GM23338 (cell line): ENCODE results near the gene DRC7. TPM values are rescaled to one million over a fixed set of nuclear protein-coding genes. Genes with fewer than 3 reads are reported as not detected.

Experiments
- ATAC-seq: fragments of 200-7000 bp; cut with Tn5 transposase; 3 replicates; pipeline ENCODE4 v1.9.1; 2020
- DNase-seq: peaks from one replicate; pipeline ENCODE4 v3.0.0-alpha.2; 2015; ENCODE audit warnings: low spot score
- H2AFZ ChIP-seq: fragments of 200-600 bp; sonication (generic); 2 replicates; pipeline ENCODE4 v1.8.0; 2016; ENCODE audit warnings: antibody characterized with exemption, mild to moderate bottlenecking, moderate library complexity
- H3F3A ChIP-seq: fragments of 200-600 bp; sonication (generic); replicated peaks from 2 replicates; pipeline ENCODE4 v1.8.0; 2017; ENCODE audit warnings: antibody characterized with exemption, mixed run types, low read depth
- H3K27ac ChIP-seq: fragments of 200-600 bp; sonication (generic); 2 replicates; pipeline ENCODE4 v1.6.1; 2016; ENCODE audit warnings: low read depth
- H3K27me3 ChIP-seq: fragments of 200-600 bp; sonication (generic); 2 replicates; pipeline ENCODE4 v1.8.0; 2016; ENCODE audit warnings: mild to moderate bottlenecking, mixed run types, moderate library complexity; ENCODE audit not compliant: insufficient read depth
- H3K36me3 ChIP-seq: fragments of 200-600 bp; sonication (generic); 2 replicates; pipeline ENCODE4 v1.8.0; 2016; ENCODE audit warnings: mild to moderate bottlenecking; ENCODE audit not compliant: insufficient read depth
- H3K4me1 ChIP-seq: fragments of 200-600 bp; sonication (generic); 2 replicates; pipeline ENCODE4 v1.8.0; 2016; ENCODE audit warnings: mild to moderate bottlenecking, moderate library complexity; ENCODE audit not compliant: insufficient read depth
- H3K4me2 ChIP-seq: fragments of 200-600 bp; sonication (generic); 2 replicates; pipeline ENCODE4 v1.7.1; 2017; ENCODE audit warnings: mixed run types
- H3K4me3 ChIP-seq: fragments of 200-600 bp; sonication (generic); 2 replicates; pipeline ENCODE4 v1.6.1; 2016; ENCODE audit warnings: mixed run types
- H3K79me2 ChIP-seq: fragments of 200-600 bp; sonication (generic); replicated peaks from 2 replicates; pipeline ENCODE4 v1.8.0; 2017; ENCODE audit warnings: mild to moderate bottlenecking; ENCODE audit not compliant: insufficient read depth
- H3K9me2 ChIP-seq: fragments of 200-600 bp; sonication (generic); 2 replicates; pipeline ENCODE4 v1.8.0; 2017; ENCODE audit not compliant: insufficient read depth
- H4K20me1 ChIP-seq: fragments of 200-600 bp; sonication (generic); replicated peaks from 2 replicates; pipeline ENCODE4 v1.8.0; 2017; ENCODE audit warnings: mild to moderate bottlenecking; ENCODE audit not compliant: insufficient read depth
- H3K27ac Mint-ChIP-seq: 2 replicates; pipeline ENCODE4 v1.8.0; 2020; ENCODE audit warnings: inconsistent platforms, mild to moderate bottlenecking, moderate library complexity, mixed read lengths
- H3K27me3 Mint-ChIP-seq: 3 replicates; pipeline ENCODE4 v1.8.0; 2022; ENCODE audit warnings: low read depth, mild to moderate bottlenecking, moderate library complexity, mixed read lengths, inconsistent platforms; ENCODE audit not compliant: insufficient read depth, poor library complexity
- H3K36me3 Mint-ChIP-seq: 3 replicates; pipeline ENCODE4 v1.8.0; 2021; ENCODE audit warnings: low read depth, mild to moderate bottlenecking, inconsistent platforms, moderate library complexity, mixed read lengths
- H3K4me1 Mint-ChIP-seq: 3 replicates; pipeline ENCODE4 v1.8.0; 2020; ENCODE audit warnings: mild to moderate bottlenecking, inconsistent platforms, mixed read lengths
- H3K4me3 Mint-ChIP-seq: 3 replicates; pipeline ENCODE4 v1.8.0; 2021; ENCODE audit warnings: moderate library complexity, mild to moderate bottlenecking, inconsistent platforms, mixed read lengths
- H3K9me3 Mint-ChIP-seq: 3 replicates; pipeline ENCODE4 v1.8.0; 2020; ENCODE audit warnings: moderate library complexity, mild to moderate bottlenecking, inconsistent platforms, mixed read lengths
- EZH2phosphoT487 ChIP-seq: fragments of 200-600 bp; sonication (generic); IDR thresholded peaks from one replicate; pipeline ENCODE4 v1.8.1; 2018; ENCODE audit warnings: antibody characterized with exemption; ENCODE audit not compliant: unreplicated experiment
- NANOG ChIP-seq: IDR thresholded peaks from 2 replicates; pipeline ENCODE4 v1.6.1; 2016; ENCODE audit warnings: antibody characterized with exemption, borderline replicate concordance
- POLR2AphosphoS5 ChIP-seq: IDR thresholded peaks from 2 replicates; pipeline ENCODE4 v1.6.1; 2016; ENCODE audit warnings: antibody characterized with exemption, low read depth
- ZNF331 ChIP-seq: fragments of 250-450 bp; sonication (Bioruptor Pico); IDR thresholded peaks from 2 replicates; pipeline ENCODE4 v1.5.0; 2020; ENCODE audit warnings: low read depth, mild to moderate bottlenecking, moderate library complexity
- polyA plus RNA-seq: library from polyadenylated mRNA; unstranded; fragments of >200 nt; fragmentation: Nextera tagmentation; extraction: Ambion mirVana; gene quantifications from 2 replicates; pipeline ENCODE4 v1.2.1, GENCODE V29; 2016
- total RNA-seq: library from RNA; depleted of rRNA; stranded (reverse); fragments of >200 nt; shearing (Covaris generic); gene quantifications from 2 replicates; pipeline ENCODE4 v1.2.3, GENCODE V29; 2014
- TF ChIP-seq, protein P1 (sequence below): fragments of 250-450 bp; sonication (Bioruptor Pico); IDR thresholded peaks from 2 replicates; pipeline ENCODE4 v1.5.0; 2020; ENCODE audit warnings: mild to moderate bottlenecking, moderate library complexity
- TF ChIP-seq, protein P2 (sequence below), 2 experiments: fragments of 200-600 bp in 1 of 2; sonication (generic) in 1 of 2; conservative IDR thresholded peaks; 2 replicates each; pipeline versions ENCODE4 v1.5.1 to v1.6.1; 2016 to 2017; ENCODE audit warnings: antibody characterized with exemption in 2 of 2, low read depth in 2 of 2, mild to moderate bottlenecking in 2 of 2, moderate library complexity in 1 of 2
- TF ChIP-seq, protein P3 (sequence below): IDR thresholded peaks from 2 replicates; pipeline ENCODE4 v1.6.1; 2016; ENCODE audit warnings: antibody characterized with exemption
- TF ChIP-seq, protein P4 (sequence below): IDR thresholded peaks from one replicate; pipeline ENCODE4 v1.6.1; 2018; ENCODE audit warnings: antibody characterized with exemption; ENCODE audit not compliant: unreplicated experiment

DRC7 gene
- total and polyA plus RNA-seq, 2 experiments from 2014 or later: not detected

DNA sequence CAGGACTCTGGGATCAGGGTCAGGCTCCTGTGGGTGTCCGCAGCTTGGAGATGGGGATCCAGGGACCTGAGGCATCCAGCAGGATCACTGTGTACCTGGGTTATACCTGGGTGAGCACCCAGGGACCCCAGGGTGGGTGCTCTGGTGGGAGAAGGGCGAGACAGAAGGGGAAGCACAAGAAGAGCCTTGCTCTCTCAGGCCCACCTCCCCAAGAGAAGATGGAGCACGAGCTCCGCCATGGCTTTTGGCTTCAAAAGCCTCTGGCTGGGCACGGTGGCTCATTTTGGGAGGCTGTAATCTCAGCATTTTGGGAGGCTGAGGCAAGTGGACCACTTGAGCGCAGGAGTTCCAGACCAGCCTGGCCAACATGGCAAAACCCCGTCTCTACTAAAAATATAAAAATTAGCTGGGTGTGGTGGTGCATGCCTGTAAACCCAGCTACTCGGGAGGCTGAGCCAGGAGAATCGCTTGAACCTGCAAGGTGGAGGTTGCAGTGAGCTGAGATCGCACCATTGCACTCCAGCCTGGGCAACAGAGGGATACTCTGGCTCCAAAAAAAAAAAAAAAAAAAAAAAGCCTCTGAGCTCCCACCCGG is 8.9 kb downstream of the DRC7 start (continued):
- TF ChIP-seq, protein P1, sequence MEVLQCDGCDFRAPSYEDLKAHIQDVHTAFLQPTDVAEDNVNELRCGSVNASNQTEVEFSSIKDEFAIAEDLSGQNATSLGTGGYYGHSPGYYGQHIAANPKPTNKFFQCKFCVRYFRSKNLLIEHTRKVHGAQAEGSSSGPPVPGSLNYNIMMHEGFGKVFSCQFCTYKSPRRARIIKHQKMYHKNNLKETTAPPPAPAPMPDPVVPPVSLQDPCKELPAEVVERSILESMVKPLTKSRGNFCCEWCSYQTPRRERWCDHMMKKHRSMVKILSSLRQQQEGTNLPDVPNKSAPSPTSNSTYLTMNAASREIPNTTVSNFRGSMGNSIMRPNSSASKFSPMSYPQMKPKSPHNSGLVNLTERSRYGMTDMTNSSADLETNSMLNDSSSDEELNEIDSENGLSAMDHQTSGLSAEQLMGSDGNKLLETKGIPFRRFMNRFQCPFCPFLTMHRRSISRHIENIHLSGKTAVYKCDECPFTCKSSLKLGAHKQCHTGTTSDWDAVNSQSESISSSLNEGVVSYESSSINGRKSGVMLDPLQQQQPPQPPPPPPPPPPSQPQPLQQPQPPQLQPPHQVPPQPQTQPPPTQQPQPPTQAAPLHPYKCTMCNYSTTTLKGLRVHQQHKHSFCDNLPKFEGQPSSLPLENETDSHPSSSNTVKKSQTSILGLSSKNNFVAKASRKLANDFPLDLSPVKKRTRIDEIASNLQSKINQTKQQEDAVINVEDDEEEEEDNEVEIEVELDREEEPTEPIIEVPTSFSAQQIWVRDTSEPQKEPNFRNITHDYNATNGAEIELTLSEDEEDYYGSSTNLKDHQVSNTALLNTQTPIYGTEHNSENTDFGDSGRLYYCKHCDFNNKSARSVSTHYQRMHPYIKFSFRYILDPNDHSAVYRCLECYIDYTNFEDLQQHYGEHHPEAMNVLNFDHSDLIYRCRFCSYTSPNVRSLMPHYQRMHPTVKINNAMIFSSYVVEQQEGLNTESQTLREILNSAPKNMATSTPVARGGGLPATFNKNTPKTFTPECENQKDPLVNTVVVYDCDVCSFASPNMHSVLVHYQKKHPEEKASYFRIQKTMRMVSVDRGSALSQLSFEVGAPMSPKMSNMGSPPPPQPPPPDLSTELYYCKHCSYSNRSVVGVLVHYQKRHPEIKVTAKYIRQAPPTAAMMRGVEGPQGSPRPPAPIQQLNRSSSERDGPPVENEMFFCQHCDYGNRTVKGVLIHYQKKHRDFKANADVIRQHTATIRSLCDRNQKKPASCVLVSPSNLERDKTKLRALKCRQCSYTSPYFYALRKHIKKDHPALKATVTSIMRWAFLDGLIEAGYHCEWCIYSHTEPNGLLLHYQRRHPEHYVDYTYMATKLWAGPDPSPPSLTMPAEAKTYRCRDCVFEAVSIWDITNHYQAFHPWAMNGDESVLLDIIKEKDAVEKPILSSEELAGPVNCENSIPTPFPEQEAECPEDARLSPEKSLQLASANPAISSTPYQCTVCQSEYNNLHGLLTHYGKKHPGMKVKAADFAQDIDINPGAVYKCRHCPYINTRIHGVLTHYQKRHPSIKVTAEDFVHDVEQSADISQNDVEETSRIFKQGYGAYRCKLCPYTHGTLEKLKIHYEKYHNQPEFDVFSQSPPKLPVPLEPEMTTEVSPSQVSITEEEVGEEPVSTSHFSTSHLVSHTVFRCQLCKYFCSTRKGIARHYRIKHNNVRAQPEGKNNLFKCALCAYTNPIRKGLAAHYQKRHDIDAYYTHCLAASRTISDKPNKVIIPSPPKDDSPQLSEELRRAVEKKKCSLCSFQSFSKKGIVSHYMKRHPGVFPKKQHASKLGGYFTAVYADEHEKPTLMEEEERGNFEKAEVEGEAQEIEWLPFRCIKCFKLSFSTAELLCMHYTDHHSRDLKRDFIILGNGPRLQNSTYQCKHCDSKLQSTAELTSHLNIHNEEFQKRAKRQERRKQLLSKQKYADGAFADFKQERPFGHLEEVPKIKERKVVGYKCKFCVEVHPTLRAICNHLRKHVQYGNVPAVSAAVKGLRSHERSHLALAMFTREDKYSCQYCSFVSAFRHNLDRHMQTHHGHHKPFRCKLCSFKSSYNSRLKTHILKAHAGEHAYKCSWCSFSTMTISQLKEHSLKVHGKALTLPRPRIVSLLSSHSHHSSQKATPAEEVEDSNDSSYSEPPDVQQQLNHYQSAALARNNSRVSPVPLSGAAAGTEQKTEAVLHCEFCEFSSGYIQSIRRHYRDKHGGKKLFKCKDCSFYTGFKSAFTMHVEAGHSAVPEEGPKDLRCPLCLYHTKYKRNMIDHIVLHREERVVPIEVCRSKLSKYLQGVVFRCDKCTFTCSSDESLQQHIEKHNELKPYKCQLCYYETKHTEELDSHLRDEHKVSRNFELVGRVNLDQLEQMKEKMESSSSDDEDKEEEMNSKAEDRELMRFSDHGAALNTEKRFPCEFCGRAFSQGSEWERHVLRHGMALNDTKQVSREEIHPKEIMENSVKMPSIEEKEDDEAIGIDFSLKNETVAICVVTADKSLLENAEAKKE (CRISPR knock-in tag): no peak
- no peak for TF ChIP-seq POLR2AphosphoS5
- TF ChIP-seq ZNF331: no peak

DNA sequence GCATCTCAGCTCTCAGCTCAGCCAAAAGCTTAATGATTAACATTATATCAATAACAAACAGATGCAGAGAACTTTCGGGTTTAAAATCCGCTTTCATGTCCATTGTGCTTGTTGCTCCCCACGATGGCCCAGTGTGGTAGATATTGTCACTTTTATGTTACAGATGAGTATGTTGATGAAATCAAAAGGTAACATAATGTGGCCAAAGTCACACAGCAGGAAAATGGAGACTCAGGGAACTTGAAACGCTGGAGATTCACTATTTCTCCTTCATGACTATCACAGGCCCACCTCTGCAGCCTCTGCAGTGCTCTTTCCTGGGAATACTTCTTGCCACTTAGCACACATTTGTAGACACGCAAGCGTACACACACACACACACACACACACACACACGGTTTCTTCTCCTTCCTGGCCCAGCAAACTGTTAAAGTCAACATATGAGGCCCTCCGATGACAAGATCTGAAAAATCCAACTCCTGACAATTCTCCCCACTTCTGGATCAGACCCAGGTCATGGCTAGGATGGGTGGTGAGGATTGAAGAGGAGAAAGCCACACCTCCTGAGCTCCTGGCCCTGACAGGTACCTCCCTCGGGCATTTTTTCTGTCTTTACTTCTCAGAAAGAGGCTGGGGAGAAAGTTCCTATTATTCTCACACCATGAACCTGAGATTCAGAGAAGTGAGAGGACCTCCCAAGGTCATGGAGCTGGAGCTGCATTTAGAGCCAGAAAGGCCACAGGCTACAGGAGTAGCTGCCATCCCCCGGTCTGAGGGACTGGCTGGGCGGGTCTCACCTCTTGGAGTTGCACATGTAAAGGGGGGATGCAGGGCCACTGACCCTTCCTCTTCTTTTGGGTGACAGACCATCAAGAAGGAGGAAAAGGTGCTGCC is 9.7 kb downstream of the DRC7 start:
- H3K9me2 ChIP-seq: no peaks in the 10 kb centered on the region
- H3K27me3 ChIP-seq: no peaks in the 10 kb centered on the region
- H3K27ac ChIP-seq: no peak overlapping the region
- no peak overlapping the region for H3K4me3 Mint-ChIP-seq
- H3K4me2 ChIP-seq: no peak overlapping the region
- peaks cover 5% of the 10 kb centered on the region; the same call in 2 of the 3 replicates for H3K4me1 Mint-ChIP-seq
- no peaks in the 10 kb centered on the region for H3F3A ChIP-seq
- no peaks in the 10 kb centered on the region for H3K36me3 Mint-ChIP-seq
- no peaks in the 10 kb centered on the region for H3K36me3 ChIP-seq
- H3K27ac Mint-ChIP-seq: no peak overlapping the region
- no peak overlapping the region for H2AFZ ChIP-seq
- ATAC-seq: no peak
- DNase-seq: no peak
- no peaks in the 10 kb centered on the region for H3K4me1 ChIP-seq
- no peak overlapping the region for H3K4me3 ChIP-seq
- peaks cover 3% of the 10 kb centered on the region; the same call in 2 of the 3 replicates for H3K9me3 Mint-ChIP-seq
- H3K79me2 ChIP-seq: no peaks in the 10 kb centered on the region
- H4K20me1 ChIP-seq: no peaks in the 10 kb centered on the region
- H3K27me3 Mint-ChIP-seq: peaks cover 6% of the 10 kb centered on the region
- TF ChIP-seq NANOG (no peak), EZH2phosphoT487 (no peak), ZNF331 (no peak)
- TF ChIP-seq, protein P2, sequence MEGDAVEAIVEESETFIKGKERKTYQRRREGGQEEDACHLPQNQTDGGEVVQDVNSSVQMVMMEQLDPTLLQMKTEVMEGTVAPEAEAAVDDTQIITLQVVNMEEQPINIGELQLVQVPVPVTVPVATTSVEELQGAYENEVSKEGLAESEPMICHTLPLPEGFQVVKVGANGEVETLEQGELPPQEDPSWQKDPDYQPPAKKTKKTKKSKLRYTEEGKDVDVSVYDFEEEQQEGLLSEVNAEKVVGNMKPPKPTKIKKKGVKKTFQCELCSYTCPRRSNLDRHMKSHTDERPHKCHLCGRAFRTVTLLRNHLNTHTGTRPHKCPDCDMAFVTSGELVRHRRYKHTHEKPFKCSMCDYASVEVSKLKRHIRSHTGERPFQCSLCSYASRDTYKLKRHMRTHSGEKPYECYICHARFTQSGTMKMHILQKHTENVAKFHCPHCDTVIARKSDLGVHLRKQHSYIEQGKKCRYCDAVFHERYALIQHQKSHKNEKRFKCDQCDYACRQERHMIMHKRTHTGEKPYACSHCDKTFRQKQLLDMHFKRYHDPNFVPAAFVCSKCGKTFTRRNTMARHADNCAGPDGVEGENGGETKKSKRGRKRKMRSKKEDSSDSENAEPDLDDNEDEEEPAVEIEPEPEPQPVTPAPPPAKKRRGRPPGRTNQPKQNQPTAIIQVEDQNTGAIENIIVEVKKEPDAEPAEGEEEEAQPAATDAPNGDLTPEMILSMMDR (conservative IDR thresholded peaks at IDR 0.05; ENCODE audit: low read depth in 2 of 2): no peak
- TF ChIP-seq, protein P3, sequence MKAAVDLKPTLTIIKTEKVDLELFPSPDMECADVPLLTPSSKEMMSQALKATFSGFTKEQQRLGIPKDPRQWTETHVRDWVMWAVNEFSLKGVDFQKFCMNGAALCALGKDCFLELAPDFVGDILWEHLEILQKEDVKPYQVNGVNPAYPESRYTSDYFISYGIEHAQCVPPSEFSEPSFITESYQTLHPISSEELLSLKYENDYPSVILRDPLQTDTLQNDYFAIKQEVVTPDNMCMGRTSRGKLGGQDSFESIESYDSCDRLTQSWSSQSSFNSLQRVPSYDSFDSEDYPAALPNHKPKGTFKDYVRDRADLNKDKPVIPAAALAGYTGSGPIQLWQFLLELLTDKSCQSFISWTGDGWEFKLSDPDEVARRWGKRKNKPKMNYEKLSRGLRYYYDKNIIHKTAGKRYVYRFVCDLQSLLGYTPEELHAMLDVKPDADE: no peak
- TF ChIP-seq, protein P4, sequence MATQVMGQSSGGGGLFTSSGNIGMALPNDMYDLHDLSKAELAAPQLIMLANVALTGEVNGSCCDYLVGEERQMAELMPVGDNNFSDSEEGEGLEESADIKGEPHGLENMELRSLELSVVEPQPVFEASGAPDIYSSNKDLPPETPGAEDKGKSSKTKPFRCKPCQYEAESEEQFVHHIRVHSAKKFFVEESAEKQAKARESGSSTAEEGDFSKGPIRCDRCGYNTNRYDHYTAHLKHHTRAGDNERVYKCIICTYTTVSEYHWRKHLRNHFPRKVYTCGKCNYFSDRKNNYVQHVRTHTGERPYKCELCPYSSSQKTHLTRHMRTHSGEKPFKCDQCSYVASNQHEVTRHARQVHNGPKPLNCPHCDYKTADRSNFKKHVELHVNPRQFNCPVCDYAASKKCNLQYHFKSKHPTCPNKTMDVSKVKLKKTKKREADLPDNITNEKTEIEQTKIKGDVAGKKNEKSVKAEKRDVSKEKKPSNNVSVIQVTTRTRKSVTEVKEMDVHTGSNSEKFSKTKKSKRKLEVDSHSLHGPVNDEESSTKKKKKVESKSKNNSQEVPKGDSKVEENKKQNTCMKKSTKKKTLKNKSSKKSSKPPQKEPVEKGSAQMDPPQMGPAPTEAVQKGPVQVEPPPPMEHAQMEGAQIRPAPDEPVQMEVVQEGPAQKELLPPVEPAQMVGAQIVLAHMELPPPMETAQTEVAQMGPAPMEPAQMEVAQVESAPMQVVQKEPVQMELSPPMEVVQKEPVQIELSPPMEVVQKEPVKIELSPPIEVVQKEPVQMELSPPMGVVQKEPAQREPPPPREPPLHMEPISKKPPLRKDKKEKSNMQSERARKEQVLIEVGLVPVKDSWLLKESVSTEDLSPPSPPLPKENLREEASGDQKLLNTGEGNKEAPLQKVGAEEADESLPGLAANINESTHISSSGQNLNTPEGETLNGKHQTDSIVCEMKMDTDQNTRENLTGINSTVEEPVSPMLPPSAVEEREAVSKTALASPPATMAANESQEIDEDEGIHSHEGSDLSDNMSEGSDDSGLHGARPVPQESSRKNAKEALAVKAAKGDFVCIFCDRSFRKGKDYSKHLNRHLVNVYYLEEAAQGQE: no peak
